GM12892 (cell line): ENCODE results near the gene ZNF408.

Experiments used
- DNase-seq: peaks from one replicate; pipeline ENCODE4 v3.0.0; 2011; ENCODE audit not compliant: insufficient read length
- FAIRE-seq: peaks from 2 replicates; lab custom pipeline; 2011; peaks lifted over from hg19 to GRCh38; lab: Jason Lieb, UNC
- POLR2A ChIP-seq: IDR thresholded peaks from 2 replicates; pipeline ENCODE4 v1.6.1; 2011; ENCODE audit warnings: low read depth, low read length, control low read depth
- POLR2AphosphoS5 ChIP-seq: IDR thresholded peaks from 2 replicates; pipeline ENCODE4 v1.6.1; 2011; ENCODE audit warnings: low read depth, low read length, control low read depth
- TAF1 ChIP-seq: IDR thresholded peaks from 2 replicates; pipeline ENCODE4 v1.6.1; 2011; ENCODE audit warnings: low read depth, mild to moderate bottlenecking, control low read depth, low read length, borderline replicate concordance

The ZNF408 gene

DNA sequence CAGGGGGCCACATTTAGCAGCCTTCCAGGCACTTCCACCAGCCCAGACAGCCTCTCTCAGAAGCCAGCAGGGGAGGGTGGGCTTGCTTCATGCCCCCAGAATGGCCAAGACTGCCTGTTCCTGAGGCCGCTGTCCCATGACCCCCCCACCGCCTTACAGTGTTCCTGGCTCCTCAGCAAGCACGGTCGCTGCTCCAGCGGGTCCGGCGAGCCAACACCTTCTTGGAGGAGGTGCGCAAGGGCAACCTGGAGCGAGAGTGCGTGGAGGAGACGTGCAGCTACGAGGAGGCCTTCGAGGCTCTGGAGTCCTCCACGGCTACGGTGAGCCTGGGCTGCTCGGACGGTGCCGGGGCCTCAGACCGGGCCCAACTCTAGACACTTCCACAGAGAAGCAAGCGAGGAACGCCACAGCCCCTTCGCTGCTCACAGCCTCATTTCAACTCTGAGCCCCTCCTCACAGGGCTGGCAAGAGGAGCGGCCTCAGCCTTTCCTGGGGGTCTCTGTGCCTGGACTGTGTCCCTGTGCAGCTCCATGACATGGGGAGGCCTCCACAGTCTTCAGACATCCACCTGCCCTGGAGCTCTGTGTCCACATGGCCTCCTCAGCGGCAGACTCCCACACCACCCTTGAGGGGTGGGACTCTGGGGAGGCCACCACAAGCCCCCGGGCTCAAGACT lies 18.9 kb downstream of the ZNF408 start:
- no peak for DNase-seq
- no peak for FAIRE-seq
- TF ChIP-seq TAF1 (no peak), POLR2AphosphoS5 (no peak), POLR2A (no peak)

DNA sequence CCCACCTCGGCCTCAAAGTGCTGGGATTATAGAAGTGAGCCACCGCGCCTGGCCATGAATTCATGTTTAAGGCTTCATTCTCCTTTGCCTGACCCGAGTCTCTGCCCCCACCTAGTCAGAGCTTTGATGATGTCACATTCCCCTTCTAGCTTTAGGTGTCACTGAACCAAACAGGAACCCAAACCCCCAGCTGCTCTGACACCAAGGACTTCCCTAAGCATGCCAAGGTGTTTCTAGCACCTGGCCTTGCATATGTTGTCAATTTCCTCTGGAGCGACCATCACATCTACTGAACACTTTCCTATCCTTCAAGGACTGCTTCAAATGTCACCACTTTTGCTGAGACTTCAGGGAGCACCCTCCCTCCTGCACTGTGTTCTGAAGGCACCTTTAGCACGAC lies 20.5 kb downstream of the ZNF408 start:
- DNase-seq (no peak), FAIRE-seq (no peak)
- no peak for TF ChIP-seq POLR2A
- no peak for TF ChIP-seq POLR2AphosphoS5
- no peak for TF ChIP-seq TAF1

DNA sequence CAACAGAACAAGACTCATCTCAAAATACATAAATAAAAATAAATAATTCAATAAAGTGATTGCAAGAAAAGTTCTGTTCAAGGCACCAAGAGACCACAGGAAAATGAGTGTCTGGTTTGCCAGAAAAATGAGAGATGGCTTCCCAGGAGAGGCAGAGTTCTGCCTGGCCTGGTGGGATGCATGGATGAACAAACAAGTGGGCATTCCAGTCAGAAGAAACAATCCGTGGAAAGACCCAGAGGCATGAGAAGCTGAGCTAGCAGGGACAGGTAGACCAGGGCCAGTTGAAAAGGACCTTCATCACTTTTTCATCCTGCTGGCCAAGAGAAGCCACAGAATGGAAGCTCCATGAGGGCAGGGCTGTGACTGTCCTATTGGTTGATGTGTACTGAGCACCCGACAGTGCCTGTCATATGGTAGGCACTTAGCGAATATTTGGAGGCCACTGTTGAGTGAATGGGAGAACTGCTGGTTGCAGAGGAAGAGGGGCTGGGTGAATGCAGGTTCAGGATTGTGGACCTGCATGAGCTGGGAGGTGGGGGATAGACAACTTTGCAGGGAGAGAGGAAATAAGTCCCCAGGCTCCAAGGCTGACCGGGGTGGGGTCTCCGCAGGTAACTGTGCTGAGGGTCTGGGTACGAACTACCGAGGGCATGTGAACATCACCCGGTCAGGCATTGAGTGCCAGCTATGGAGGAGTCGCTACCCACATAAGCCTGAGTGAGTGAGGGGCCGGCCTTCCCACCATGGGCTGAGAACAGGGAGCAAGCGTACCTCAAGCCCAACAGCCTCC lies 21.9 kb downstream of the ZNF408 start:
- no peak for DNase-seq
- no peak for FAIRE-seq
- TF ChIP-seq POLR2A, result no peak
- no peak for TF ChIP-seq POLR2AphosphoS5

DNA sequence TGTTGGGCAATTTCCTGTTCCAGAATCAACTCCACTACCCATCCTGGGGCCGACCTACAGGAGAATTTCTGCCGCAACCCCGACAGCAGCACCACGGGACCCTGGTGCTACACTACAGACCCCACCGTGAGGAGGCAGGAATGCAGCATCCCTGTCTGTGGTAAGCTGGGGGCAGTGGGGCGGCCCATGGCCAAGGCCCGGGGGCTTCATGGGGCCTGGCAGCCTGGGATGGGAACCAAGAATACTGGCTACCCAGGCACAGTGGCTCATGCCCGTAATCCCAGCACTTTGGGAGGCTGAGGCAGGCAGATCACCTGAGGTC lies 22.5 kb downstream of the ZNF408 start:
- FAIRE-seq, result no peak
- TF ChIP-seq POLR2AphosphoS5, result no peak
- TF ChIP-seq TAF1, result no peak
- TF ChIP-seq POLR2A, result no peak
- DNase-seq, result no peak

- TF ChIP-seq POLR2A (no peak), TAF1 (no peak), POLR2AphosphoS5 (no peak)
- FAIRE-seq, result no peak
- DNase-seq, result no peak
Observed at GRCh38 chr11:46724088-46724487, 23.3 kb downstream of the ZNF408 start.

DNA sequence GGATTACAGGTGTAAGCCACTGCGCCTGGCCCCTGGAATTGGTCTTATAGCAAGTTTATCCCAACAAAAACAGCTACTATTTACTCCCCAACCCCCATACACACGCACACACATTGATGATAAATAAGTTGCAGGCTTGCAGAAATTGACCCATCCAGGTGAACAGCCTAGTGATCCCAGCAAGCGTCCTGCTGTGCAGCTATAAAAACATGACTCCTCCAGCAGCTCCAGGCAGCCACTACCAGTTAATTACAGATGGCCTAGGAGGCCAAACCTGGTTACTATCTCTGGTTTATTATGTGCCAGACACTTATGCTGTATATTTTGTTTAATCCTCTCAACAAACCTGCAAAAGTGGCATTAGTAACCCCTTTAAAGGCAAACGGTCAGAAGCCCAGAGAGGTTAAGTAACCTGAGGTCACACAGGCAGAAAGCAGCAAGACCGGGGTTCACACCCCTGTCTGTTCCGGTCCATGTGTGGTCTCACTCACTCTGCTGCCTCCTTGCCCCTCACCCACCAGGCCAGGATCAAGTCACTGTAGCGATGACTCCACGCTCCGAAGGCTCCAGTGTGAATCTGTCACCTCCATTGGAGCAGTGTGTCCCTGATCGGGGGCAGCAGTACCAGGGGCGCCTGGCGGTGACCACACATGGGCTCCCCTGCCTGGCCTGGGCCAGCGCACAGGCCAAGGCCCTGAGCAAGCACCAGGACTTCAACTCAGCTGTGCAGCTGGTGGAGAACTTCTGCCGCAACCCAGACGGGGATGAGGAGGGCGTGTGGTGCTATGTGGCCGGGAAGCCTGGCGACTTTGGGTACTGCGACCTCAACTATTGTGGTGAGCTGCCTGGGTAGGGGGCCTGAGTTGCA lies 24.7 kb downstream of the ZNF408 start:
- TF ChIP-seq TAF1 (no peak), POLR2A (no peak), POLR2AphosphoS5 (no peak)
- no peak for FAIRE-seq
- no peak for DNase-seq

- FAIRE-seq (no peak), DNase-seq (no peak)
- TF ChIP-seq POLR2A (no peak), POLR2AphosphoS5 (no peak), TAF1 (no peak)
Observed at GRCh38 chr11:46726206-46726862, 25.5 kb downstream of the ZNF408 start.

DNA sequence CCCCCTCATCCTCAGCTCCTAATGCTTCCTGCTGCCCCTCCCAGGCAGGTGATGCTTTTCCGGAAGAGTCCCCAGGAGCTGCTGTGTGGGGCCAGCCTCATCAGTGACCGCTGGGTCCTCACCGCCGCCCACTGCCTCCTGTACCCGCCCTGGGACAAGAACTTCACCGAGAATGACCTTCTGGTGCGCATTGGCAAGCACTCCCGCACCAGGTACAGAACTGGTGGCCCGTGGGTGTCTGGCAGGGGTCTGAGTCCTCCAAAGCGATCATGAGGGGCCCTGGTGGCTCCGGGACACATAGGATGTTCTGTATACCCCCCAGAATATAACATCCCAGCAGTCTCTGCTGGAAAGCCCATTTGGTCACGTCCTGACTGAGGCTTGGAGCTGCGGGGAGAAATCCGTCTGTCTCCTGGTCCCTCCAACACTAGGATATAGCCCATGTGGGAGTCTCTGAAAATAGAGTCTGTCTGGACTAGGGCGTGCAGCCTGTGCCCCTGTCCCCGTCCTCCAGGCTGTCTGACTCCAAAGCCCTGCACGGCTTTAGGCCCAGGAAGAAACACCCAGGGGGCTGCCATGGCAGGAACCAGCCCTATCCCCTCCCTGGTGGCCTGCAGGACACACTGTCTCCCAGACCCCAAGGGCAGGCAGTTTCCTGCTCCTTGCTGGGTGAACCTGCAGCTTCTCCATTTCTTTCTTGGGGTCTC lies 27.3 kb downstream of the ZNF408 start:
- FAIRE-seq, result no peak

GRCh38 chr11:46728659-46729040 lies 27.8 kb downstream of the ZNF408 start:
- TF ChIP-seq POLR2A (no peak), POLR2AphosphoS5 (no peak), TAF1 (no peak)
- FAIRE-seq (no peak), DNase-seq (no peak)

More for the DNA sequence above, 27.3 kb downstream of the ZNF408 start:
- TF ChIP-seq POLR2AphosphoS5 (no peak), POLR2A (no peak), TAF1 (no peak)
- DNase-seq, result no peak
